K562 (cell line): Measurements from ENCODE around the gene PIP4K2C. TPM values are rescaled to one million over a fixed set of nuclear protein-coding genes. Genes with fewer than 3 reads are reported as not detected.

Source experiments
- ATAC-seq: fragments of 200-7000 bp; cut with Tn5 transposase; 3 replicates; pipeline ENCODE4 v1.9.1; 2020; ENCODE audit warnings: moderate library complexity
- BruUV-seq: library from RNA; stranded (reverse); fragments of 400-500 nt; replicated peaks from 2 replicates; lab custom pipeline; 2021; lab: Mats Ljungman, UMichigan
- CTCF ChIA-PET: fragments of 300-600 bp; formaldehyde crosslinking; extraction: SDS; loops from one replicate; lab custom pipeline; 2021; ENCODE audit warnings: low intra/inter-chr PET ratio; lab: Yijun Ruan, JAX
- POLR2A ChIA-PET: fragments of 300-600, 350-650 bp; sonication (Branson Sonifier 250); formaldehyde crosslinking; extraction: SDS; loops from one replicate; lab custom pipeline; 2021; ENCODE audit warnings: antibody characterized with exemption, inconsistent platforms; lab: Yijun Ruan, JAX
- DNase-seq, 4 experiments: peaks; one replicate each; pipeline versions ENCODE4 v3.0.0 to v3.0.0-alpha.2; 2011 to 2018; ENCODE audit warnings: low spot score in 3 of 4, mixed read lengths in 3 of 4; ENCODE audit errors: extremely low read depth in 1 of 4
- FAIRE-seq: peaks from 2 replicates; lab custom pipeline; 2011; peaks lifted over from hg19 to GRCh38; lab: Jason Lieb, UNC
- H2AFZ ChIP-seq: 2 replicates; pipeline ENCODE4 v1.6.0; 2011; ENCODE audit warnings: low read depth, low read length, control low read depth, inconsistent platforms
- H3K27ac ChIP-seq: fragments of 200-600 bp; 3 replicates; pipeline ENCODE4 v1.8.0; 2011; ENCODE audit warnings: low read depth, mild to moderate bottlenecking, control low read depth, inconsistent platforms, low read length, moderate library complexity, mixed read lengths; ENCODE audit errors: extremely low read depth
- H3K27me3 ChIP-seq, 2 experiments: fragments of 300-600 bp in 1 of 2; 2 replicates in 1 of 2; 3 replicates in 1 of 2; pipeline versions ENCODE4 v1.6.0 to v1.8.0; 2011; ENCODE audit warnings: inconsistent platforms in 2 of 2, low read length in 2 of 2, mild to moderate bottlenecking in 1 of 2, mixed read lengths in 1 of 2, moderate library complexity in 1 of 2; ENCODE audit not compliant: control insufficient read depth in 2 of 2, insufficient read depth in 2 of 2
- H3K36me3 ChIP-seq: fragments of 300-600 bp; 3 replicates; pipeline ENCODE4 v1.8.0; 2011; ENCODE audit warnings: mild to moderate bottlenecking, low read length, inconsistent platforms; ENCODE audit not compliant: control insufficient read depth, insufficient read depth
- H3K4me1 ChIP-seq, 2 experiments: fragments of 200-600 bp in 1 of 2; replicated peaks in 1 of 2; 2 replicates in 1 of 2; 3 replicates in 1 of 2; pipeline versions ENCODE4 v1.5.1 to v1.8.0; 2011; ENCODE audit warnings: inconsistent platforms in 2 of 2, low read length in 2 of 2, mild to moderate bottlenecking in 1 of 2, mixed read lengths in 1 of 2, moderate library complexity in 1 of 2; ENCODE audit not compliant: control insufficient read depth in 2 of 2, insufficient read depth in 2 of 2
- H3K4me2 ChIP-seq: 2 replicates; pipeline ENCODE4 v1.6.1; 2011; ENCODE audit warnings: low read length, control low read depth, inconsistent platforms, mixed read lengths; ENCODE audit not compliant: insufficient read depth
- H3K4me3 ChIP-seq: fragments of 200-600 bp; sonication (generic), shearing (Covaris generic); 2 replicates; pipeline ENCODE4 v1.5.1; 2016; ENCODE audit warnings: control low read depth, inconsistent platforms
- H3K79me2 ChIP-seq: fragments of 200-600 bp; 3 replicates; pipeline ENCODE4 v1.8.0; 2011; ENCODE audit warnings: low read length, inconsistent platforms; ENCODE audit not compliant: control insufficient read depth, insufficient read depth
- H3K9ac ChIP-seq, 2 experiments: 2 replicates each; pipeline versions ENCODE4 v1.6.0 to v1.6.1; 2011; ENCODE audit warnings: low read depth in 2 of 2, low read length in 2 of 2, control low read depth in 1 of 2, inconsistent platforms in 1 of 2, mild to moderate bottlenecking in 1 of 2, mixed read lengths in 1 of 2; ENCODE audit not compliant: insufficient read depth in 1 of 2
- H3K9me1 ChIP-seq: one replicate; pipeline ENCODE4 v1.6.0; 2011; ENCODE audit warnings: inconsistent platforms, mild to moderate bottlenecking, low read length, moderate library complexity; ENCODE audit not compliant: control insufficient read depth, insufficient read depth
- H3K9me3 ChIP-seq: replicated peaks from 2 replicates; pipeline ENCODE4 v1.5.1; 2011; ENCODE audit warnings: low read depth, low read length, inconsistent platforms; ENCODE audit not compliant: control insufficient read depth, insufficient read depth
- H4K20me1 ChIP-seq: replicated peaks from 2 replicates; pipeline ENCODE4 v1.6.1; 2011; ENCODE audit warnings: low read length, inconsistent platforms, mixed read lengths; ENCODE audit not compliant: control insufficient read depth, insufficient read depth
- BCOR ChIP-seq: fragments of 450-650 bp; IDR thresholded peaks from 2 replicates; pipeline ENCODE4 v1.6.1; 2016
- HDGF ChIP-seq: fragments of 450-650 bp; IDR thresholded peaks from 2 replicates; pipeline ENCODE4 v1.6.1; 2016
- HIVEP1 ChIP-seq: fragments of 250-450 bp; sonication (Bioruptor Pico); IDR thresholded peaks from 2 replicates; pipeline ENCODE4 v1.4.0; 2020; ENCODE audit warnings: mild to moderate bottlenecking
- NELFE ChIP-seq: IDR thresholded peaks from 2 replicates; pipeline ENCODE4 v1.6.1; 2011; ENCODE audit warnings: mild to moderate bottlenecking; ENCODE audit not compliant: insufficient read depth, insufficient read length
- NEUROD1 ChIP-seq: fragments of 150-350 bp; IDR thresholded peaks from 2 replicates; pipeline ENCODE4 v1.6.1; 2014; ENCODE audit warnings: borderline replicate concordance, low read length, low read depth; ENCODE audit not compliant: partially characterized antibody
- NFXL1 ChIP-seq: fragments of 450-650 bp; formaldehyde crosslinking; IDR thresholded peaks from 2 replicates; pipeline ENCODE4 v1.4.0; 2021; ENCODE audit warnings: mild to moderate bottlenecking
- RB1 ChIP-seq: fragments of 450-650 bp; IDR thresholded peaks from 2 replicates; pipeline ENCODE4 v1.6.1; 2017; ENCODE audit warnings: low read depth, mild to moderate bottlenecking
- RBM15 ChIP-seq: fragments of 200-400 bp; formaldehyde crosslinking; IDR thresholded peaks from 2 replicates; pipeline ENCODE4 v1.6.1; 2018; ENCODE audit warnings: mild to moderate bottlenecking, low read length, moderate library complexity; ENCODE audit not compliant: insufficient read depth
- SIN3B ChIP-seq: fragments of 450-650 bp; IDR thresholded peaks from 2 replicates; pipeline ENCODE4 v1.6.1; 2017; ENCODE audit warnings: low read depth, mild to moderate bottlenecking, moderate library complexity
- SNIP1 ChIP-seq: fragments of 450-650 bp; IDR thresholded peaks from 2 replicates; pipeline ENCODE4 v1.7.1; 2017; ENCODE audit warnings: low read depth, mild to moderate bottlenecking
- SRSF7 ChIP-seq: fragments of 200-400 bp; formaldehyde crosslinking; optimal IDR thresholded peaks from 2 replicates; pipeline ENCODE3; 2017; ENCODE audit warnings: mild to moderate bottlenecking, low read depth, low read length
- TGIF2 ChIP-seq: sonication (generic); formaldehyde crosslinking; IDR thresholded peaks from 2 replicates; pipeline ENCODE4 v1.8.1; 2022; ENCODE audit warnings: mild to moderate bottlenecking, missing genetic modification reagents, moderate library complexity
- XRCC4 ChIP-seq: IDR thresholded peaks from one replicate; pipeline ENCODE4 v1.6.1; 2011; ENCODE audit not compliant: insufficient read depth, insufficient read length; ENCODE audit errors: extremely low read depth
- ZNF197 ChIP-seq: fragments of 200-800 bp; sonication (Bioruptor generic); IDR thresholded peaks from 2 replicates; pipeline ENCODE4 v1.6.1; 2016; ENCODE audit warnings: low read depth, missing genetic modification characterization, missing compliant biosample characterization
- WGBS: fragments of 100-300 bp; shearing (Covaris generic); methylation state at CpG from one replicate; pipeline ENCODE4 v1.1.6; 2016; ENCODE audit warnings: low coverage, mixed read lengths; ENCODE audit not compliant: insufficient coverage; ENCODE audit errors: missing lambda C conversion rate; 5-methylcytosine and 5-hydroxymethylcytosine counted together
- in situ Hi-C: fragments of 300-500 bp; cut with MboI; formaldehyde crosslinking; loops from 4 replicates; pipeline ENCODE4 v1.15.0; 2018; ENCODE audit warnings: inconsistent platforms, mixed read lengths
- intact Hi-C: fragments of 100-400 bp; cut with micrococcal nuclease; formaldehyde crosslinking; loops from 2 replicates; pipeline ENCODE4 v1.14.2; 2022
- polyA plus RNA-seq, 8 experiments: library from polyadenylated mRNA; depleted of rRNA in 4 of 8; stranded (reverse) in 5 of 8; unstranded in 3 of 8; fragments of >200 nt; fragmentation: Nextera tagmentation in 2 of 8; fragmentation: Illumina TruSeq in 1 of 8; extraction: Ambion mirVana in 2 of 8; extraction: Trizol in 1 of 8; gene quantifications; 2 replicates each; pipeline versions ENCODE4 v1.2.1 to v1.2.3, GENCODE V29; 2011 to 2014; ENCODE audit warnings: inconsistent platforms in 1 of 8, missing spikeins in 1 of 8
- total RNA-seq, 7 experiments: library from RNA; depleted of rRNA in 6 of 7; stranded (reverse); fragments of >200 nt in 6 of 7; fragmentation: Illumina TruSeq in 2 of 7; extraction: Trizol in 2 of 7; gene quantifications; 2 replicates each; pipeline versions ENCODE4 v1.2.1 to v1.2.3, GENCODE V29; 2011 to 2021; ENCODE audit warnings: low replicate concordance in 1 of 7
- TF ChIP-seq, protein P1 (sequence below): fragments of 450-650 bp; formaldehyde crosslinking; IDR thresholded peaks from 2 replicates; pipeline ENCODE4 v1.4.0; 2020; ENCODE audit warnings: mild to moderate bottlenecking, moderate library complexity

The PIP4K2C gene
- total and polyA plus RNA-seq, 9 of the 15 experiments (the other 6 are each of a cell fraction or from before 2014, with no cell fraction given): 9.0 to 41.4 (median 18.3) TPM

DNA sequence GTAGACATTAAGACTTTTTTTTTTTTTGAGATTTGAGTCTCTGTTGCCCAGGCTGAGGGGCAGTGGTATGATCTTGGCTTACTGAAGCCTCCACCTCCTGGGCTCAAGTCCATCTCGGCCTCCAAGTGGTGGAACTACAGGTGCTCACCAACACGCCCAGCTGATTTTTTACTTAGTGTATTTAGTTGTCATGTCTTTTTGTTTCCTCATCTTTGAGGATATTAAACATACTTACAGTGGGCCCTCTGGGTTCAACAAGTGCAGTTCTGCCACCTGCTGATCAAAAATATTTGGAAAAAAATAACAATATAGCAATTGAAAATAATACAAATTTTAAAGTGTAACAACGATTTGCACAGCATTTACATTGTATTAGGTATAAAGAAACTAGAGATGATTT lies 46.4 kb downstream of the PIP4K2C start (continued):
- TF ChIP-seq, protein P1, sequence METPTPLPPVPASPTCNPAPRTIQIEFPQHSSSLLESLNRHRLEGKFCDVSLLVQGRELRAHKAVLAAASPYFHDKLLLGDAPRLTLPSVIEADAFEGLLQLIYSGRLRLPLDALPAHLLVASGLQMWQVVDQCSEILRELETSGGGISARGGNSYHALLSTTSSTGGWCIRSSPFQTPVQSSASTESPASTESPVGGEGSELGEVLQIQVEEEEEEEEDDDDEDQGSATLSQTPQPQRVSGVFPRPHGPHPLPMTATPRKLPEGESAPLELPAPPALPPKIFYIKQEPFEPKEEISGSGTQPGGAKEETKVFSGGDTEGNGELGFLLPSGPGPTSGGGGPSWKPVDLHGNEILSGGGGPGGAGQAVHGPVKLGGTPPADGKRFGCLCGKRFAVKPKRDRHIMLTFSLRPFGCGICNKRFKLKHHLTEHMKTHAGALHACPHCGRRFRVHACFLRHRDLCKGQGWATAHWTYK (CRISPR knock-in tag): no peak
- TF ChIP-seq NEUROD1 (no peak), RB1 (no peak), SRSF7 (no peak), RBM15 (no peak), HIVEP1 (CRISPR knock-in tag) (no peak), BCOR (no peak)

DNA sequence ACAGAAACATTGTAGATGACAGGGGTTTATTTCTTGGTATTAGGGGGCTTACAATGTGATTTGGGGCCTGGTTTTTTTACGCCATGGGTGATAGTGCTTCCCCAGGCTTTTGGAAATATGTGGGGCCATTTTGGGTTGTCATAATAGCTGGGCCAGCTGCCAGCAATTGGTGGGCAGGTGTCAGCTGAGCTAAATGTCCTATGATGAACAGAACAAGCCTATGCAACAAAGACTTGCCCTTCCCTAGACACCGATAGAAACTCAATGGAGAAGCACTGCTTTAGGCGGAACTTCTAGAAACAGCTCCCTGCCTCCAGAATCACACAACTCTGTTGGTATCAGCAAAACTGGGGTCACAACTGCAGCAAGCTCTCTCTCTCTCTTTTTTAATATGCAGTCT lies 47.1 kb downstream of the PIP4K2C start:
- DNase-seq: no peak
- in situ Hi-C loops: no loop called here
- 85% methylated on average over 3 of the region's 3 CpGs for WGBS
- H2AFZ ChIP-seq: peak overlapping the region; percentile 33; the same call in 1 of the 2 replicates
- no peak overlapping the region for H3K4me2 ChIP-seq
- ATAC-seq: no peak
- ChIA-PET CTCF (interaction anchor here (1.5 kb wide), 1 partner anchor 55 kb away, joined by 4 read pairs; no protein-coding TSS in a partner anchor), POLR2A (interaction anchor here (0.7 to 2.0 kb wide), 4 partner anchors 10 to 83 kb away, joined by 3 to 7 read pairs (median 4); no protein-coding TSS in a partner anchor)
- intact Hi-C loops: no loop called here
- no peak overlapping the region for H3K4me3 ChIP-seq
- no peaks in the 10 kb centered on the region for H3K27me3 ChIP-seq
- TF ChIP-seq NELFE (no peak), ZNF197 (CRISPR knock-in tag) (no peak), NFXL1 (CRISPR knock-in tag) (no peak), XRCC4 (no peak), TGIF2 (no peak), SIN3B (no peak), HDGF (no peak), SNIP1 (no peak)
- no TSS peak for BruUV-seq
- H3K36me3 ChIP-seq: no peaks in the 10 kb centered on the region
- no peak overlapping the region for H3K27ac ChIP-seq
- no peaks in the 10 kb centered on the region for H3K79me2 ChIP-seq
- no peak overlapping the region for H3K9ac ChIP-seq
- no peaks in the 10 kb centered on the region for H4K20me1 ChIP-seq
- no peaks in the 10 kb centered on the region for H3K9me3 ChIP-seq
- no peaks in the 10 kb centered on the region for H3K9me1 ChIP-seq
- H3K4me1 ChIP-seq: peaks cover 11 to 22% of the 10 kb centered on the region in 2 experiments; a peak in 4 of 5 replicates
- no peak for FAIRE-seq
